OCI-LY1 (cell line): Measurements from ENCODE around the gene RBM10.

Experiments
- CTCF ChIP-seq: fragments of 200-600 bp; sonication (generic), shearing (Covaris generic); IDR thresholded peaks from 2 replicates; pipeline ENCODE4 v1.5.1; 2017; ENCODE audit warnings: mild to moderate bottlenecking, antibody characterized with exemption, low read length, moderate library complexity, mixed read lengths
- EZH2 ChIP-seq: fragments of 200-600 bp; sonication (generic), shearing (Covaris generic); IDR thresholded peaks from 2 replicates; pipeline ENCODE4 v1.8.0; 2017; ENCODE audit warnings: borderline replicate concordance, mixed run types, mild to moderate bottlenecking, antibody characterized with exemption, low read length, moderate library complexity, mixed read lengths

- TF ChIP-seq CTCF (no peak), EZH2 (no peak)
These were observed 77.8 kb downstream of the RBM10 start for GRCh38 chrX:47222751-47223350.
